Nephron (organoid): ENCODE results near the gene FBXW8.

ENCODE experiments used
- H3K27ac Mint-ChIP-seq, 3 experiments: 2 replicates each; pipeline ENCODE4 v1.8.0; 2020; ENCODE audit warnings: mixed read lengths in 3 of 3, mild to moderate bottlenecking in 2 of 3, moderate library complexity in 1 of 3
- H3K27me3 Mint-ChIP-seq: 2 replicates; pipeline ENCODE4 v1.8.0; 2021; ENCODE audit warnings: low read depth, mild to moderate bottlenecking, moderate library complexity, mixed read lengths
- H3K36me3 Mint-ChIP-seq: 2 replicates; pipeline ENCODE4 v1.8.0; 2020; ENCODE audit warnings: low read depth, mixed read lengths
- H3K4me1 Mint-ChIP-seq: 2 replicates; pipeline ENCODE4 v1.8.0; 2020; ENCODE audit warnings: mixed read lengths
- H3K4me3 Mint-ChIP-seq, 3 experiments: 2 replicates each; pipeline ENCODE4 v1.8.0; 2020; ENCODE audit warnings: mild to moderate bottlenecking in 3 of 3, mixed read lengths in 3 of 3, moderate library complexity in 2 of 3
- H3K9me3 Mint-ChIP-seq: 2 replicates; pipeline ENCODE4 v1.8.0; 2020; ENCODE audit warnings: mixed read lengths
- TF ChIP-seq, protein P1 (sequence below), 3 experiments: fragments of 200-600 bp; sonication (generic); IDR thresholded peaks; one replicate each; pipeline ENCODE4 v1.5.0; 2021; ENCODE audit warnings: antibody characterized with exemption in 3 of 3; ENCODE audit not compliant: unreplicated experiment in 3 of 3

Gene FBXW8

DNA sequence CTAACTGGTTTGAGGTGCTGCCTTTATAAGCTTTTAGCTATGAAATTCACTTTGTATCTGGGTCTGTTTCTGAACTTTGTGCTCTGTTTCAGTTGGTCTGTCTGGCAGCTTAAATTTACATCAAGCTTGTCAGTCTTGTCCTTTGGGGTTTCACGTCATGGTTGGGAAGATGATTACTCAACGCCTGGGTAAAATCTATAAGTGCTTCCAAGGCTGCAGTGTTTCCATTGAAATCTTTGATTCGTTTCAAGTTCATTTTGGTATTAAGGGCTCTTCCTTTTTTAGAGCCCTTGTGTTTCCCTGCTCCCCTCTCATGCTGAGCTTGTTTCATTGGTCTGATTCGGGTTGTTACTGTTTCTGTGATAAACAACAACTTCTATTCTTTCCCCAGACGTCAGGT, 58.2 kb downstream of the FBXW8 start:
- H3K36me3 Mint-ChIP-seq, result peaks cover 78% of the 10 kb centered on the region
- peaks cover 19% of the 10 kb centered on the region for H3K4me1 Mint-ChIP-seq
- no peak overlapping the region for H3K27ac Mint-ChIP-seq
- TF ChIP-seq, protein P1, sequence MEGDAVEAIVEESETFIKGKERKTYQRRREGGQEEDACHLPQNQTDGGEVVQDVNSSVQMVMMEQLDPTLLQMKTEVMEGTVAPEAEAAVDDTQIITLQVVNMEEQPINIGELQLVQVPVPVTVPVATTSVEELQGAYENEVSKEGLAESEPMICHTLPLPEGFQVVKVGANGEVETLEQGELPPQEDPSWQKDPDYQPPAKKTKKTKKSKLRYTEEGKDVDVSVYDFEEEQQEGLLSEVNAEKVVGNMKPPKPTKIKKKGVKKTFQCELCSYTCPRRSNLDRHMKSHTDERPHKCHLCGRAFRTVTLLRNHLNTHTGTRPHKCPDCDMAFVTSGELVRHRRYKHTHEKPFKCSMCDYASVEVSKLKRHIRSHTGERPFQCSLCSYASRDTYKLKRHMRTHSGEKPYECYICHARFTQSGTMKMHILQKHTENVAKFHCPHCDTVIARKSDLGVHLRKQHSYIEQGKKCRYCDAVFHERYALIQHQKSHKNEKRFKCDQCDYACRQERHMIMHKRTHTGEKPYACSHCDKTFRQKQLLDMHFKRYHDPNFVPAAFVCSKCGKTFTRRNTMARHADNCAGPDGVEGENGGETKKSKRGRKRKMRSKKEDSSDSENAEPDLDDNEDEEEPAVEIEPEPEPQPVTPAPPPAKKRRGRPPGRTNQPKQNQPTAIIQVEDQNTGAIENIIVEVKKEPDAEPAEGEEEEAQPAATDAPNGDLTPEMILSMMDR (IDR thresholded peaks at IDR 0.05; ENCODE audit: unreplicated experiment in 3 of 3), result no peak
- H3K27me3 Mint-ChIP-seq, result no peaks in the 10 kb centered on the region
- no peaks in the 10 kb centered on the region for H3K9me3 Mint-ChIP-seq
- H3K4me3 Mint-ChIP-seq, result no peak overlapping the region

DNA sequence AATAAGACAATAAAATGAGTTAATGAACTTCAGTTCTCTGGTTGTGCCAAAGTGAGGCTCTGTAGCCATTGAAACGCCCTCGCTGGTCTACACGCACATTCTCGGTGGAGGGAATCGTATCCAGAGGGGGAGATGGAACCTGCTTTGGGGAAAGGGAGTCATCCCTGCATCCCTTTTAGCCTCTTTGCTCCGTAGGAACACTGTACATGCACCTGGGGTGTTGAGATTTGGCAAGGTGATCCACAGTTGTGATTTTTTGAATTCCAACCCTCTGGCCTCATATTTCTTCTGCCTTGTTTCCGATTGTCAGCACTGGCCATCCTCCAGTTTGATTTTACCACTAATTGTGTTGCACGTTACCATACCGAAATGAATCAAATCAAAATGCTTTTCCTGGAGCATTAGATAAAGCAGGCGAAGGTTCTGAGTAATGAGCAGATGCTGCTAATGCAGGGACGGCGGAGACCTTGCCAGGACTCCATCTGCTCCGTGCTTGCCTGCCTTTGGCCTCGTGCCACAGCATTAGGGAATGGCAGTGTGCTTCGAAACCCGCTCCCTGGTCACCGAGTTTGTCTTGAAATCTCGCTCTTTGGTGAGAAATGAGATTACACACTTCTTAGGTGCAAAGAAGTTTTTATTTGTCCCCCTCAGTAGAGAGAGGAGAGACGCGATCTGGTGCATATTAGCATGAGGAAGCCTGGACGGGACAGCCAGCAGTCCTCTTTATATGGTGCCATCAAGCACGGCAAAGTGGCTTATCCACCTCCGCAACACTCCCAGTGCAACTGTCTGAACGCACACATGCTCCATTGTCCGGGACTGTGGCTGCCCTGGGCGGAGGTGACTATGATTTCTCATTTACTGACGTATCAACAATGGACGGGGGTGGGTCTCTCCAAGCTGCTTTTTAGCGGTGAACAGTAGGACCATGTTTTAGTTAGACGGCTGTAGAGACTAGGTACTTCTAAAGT, 59.1 kb downstream of the FBXW8 start:
- Mint-ChIP-seq H3K27me3 (no peaks in the 10 kb centered on the region), H3K4me1 (peaks cover 11% of the 10 kb centered on the region), H3K27ac (peak overlapping the region in 1 of 3 experiments; percentile 23), H3K4me3 (peak overlapping the region in 1 of 3 experiments; percentile 3), H3K9me3 (no peaks in the 10 kb centered on the region), H3K36me3 (peaks cover 74% of the 10 kb centered on the region)
- TF ChIP-seq, protein P1 (IDR thresholded peaks at IDR 0.05; ENCODE audit: unreplicated experiment in 3 of 3), result no peak

DNA sequence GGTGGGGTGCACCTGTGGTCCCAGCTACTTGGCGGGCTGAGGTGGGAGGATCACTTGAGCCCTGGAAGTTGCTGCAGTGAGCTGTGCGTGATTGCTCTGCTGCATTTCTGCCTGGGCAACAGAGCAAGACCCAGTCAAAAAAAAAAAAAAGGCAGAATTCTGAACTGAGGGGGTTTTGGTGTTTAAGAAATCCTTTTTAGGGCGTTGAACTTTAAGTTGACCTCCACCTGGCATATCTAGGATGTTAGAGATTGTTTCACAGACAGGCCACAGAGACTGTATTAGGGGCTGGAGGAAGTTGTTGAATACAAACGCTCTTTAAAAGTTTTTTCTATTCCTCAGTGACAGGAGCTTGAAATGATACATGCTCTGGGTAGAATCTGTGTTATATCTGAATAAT, 60.5 kb downstream of the FBXW8 start:
- Mint-ChIP-seq H3K9me3 (no peaks in the 10 kb centered on the region), H3K4me3 (no peak overlapping the region), H3K27ac (no peak overlapping the region), H3K27me3 (no peaks in the 10 kb centered on the region), H3K36me3 (peaks cover 65% of the 10 kb centered on the region), H3K4me1 (peaks cover 9% of the 10 kb centered on the region)
- TF ChIP-seq, protein P1 (IDR thresholded peaks at IDR 0.05; ENCODE audit: unreplicated experiment in 3 of 3), result no peak

DNA sequence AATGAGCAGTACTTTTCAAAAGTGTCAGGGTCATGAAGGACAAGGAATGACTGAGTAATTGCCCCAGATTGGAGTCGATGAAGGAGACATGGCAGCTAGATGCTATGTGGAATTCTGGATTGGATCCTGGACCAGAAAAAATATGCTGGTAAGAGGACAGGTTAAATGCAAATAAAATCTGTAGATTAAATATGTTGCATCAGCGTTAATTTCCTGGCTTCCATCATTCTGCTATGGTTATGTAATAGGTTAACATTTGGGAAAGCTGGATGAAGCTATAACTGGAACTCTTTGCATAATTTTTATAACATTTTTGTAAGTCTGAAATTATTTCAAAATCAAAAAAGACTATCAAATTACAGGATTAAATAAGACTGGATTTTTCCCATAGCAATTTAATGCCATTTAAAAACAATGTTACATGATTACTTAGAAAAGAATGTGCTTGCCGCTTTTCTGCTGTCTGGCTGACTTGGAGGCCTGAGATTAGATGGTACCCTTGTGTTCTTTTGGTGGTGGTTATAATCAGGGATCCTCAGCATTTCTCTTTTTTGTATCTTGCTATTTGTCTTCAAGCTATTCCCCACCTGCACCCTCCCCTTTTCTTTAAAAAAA, 65.1 kb downstream of the FBXW8 start:
- no peak overlapping the region for H3K4me3 Mint-ChIP-seq

DNA sequence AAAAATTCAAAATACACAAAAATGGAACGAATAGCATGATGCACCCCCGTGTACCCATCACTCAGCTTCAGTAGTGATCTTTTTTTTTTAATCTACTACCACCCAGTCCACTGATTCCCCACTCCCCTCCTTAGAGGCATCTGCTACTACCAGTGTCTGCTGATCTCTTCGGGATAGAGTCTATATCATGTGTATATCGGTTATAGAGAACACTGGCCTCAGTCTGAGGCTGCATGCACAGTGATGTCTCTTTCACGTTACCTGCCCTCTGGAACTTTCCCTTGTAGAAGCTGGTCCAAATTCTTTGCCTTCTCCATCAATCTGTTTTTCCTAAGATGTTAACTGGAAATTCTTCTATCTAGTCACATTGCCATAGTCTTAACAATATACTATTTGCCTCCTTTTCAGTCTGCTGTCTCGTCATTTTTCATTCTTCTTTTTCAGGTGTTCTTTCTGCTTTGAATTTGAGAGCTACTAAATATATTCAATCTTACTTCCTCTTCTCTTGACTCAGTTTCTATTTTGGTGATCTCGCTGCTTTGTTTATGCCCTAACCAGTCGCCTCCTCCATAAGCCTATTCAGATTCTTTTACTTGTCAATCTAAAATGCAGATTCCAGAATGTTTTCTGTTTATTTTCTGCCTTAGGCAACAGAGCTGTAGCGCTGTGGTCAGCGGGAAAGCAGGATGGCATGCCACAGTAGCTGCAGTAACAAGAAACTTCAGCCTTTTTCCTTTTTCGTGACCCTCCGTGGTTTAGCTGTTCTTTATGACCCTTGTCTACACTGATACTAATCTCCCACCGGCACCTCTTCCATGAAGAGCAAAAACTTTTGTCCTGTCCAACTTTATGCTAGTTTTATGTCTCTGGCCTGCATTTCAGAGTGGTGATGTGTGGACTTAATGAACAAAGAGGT, 67.0 kb downstream of the FBXW8 start:
- no peak overlapping the region for H3K27ac Mint-ChIP-seq
- H3K9me3 Mint-ChIP-seq, result no peaks in the 10 kb centered on the region
- H3K4me3 Mint-ChIP-seq, result no peak overlapping the region
- TF ChIP-seq, protein P1 (IDR thresholded peaks at IDR 0.05; ENCODE audit: unreplicated experiment in 3 of 3), result no peak
- H3K36me3 Mint-ChIP-seq, result peaks cover 20% of the 10 kb centered on the region
- no peaks in the 10 kb centered on the region for H3K27me3 Mint-ChIP-seq
- H3K4me1 Mint-ChIP-seq, result no peaks in the 10 kb centered on the region

More for the DNA sequence above, 65.1 kb downstream of the FBXW8 start:
- TF ChIP-seq, protein P1 (IDR thresholded peaks at IDR 0.05; ENCODE audit: unreplicated experiment in 3 of 3), result no peak
- no peaks in the 10 kb centered on the region for H3K27me3 Mint-ChIP-seq
- H3K9me3 Mint-ChIP-seq, result no peaks in the 10 kb centered on the region
- no peaks in the 10 kb centered on the region for H3K4me1 Mint-ChIP-seq
- no peak overlapping the region for H3K27ac Mint-ChIP-seq
- peaks cover 34% of the 10 kb centered on the region for H3K36me3 Mint-ChIP-seq
